Bronchial smooth muscle cell (primary cell): Measurements from ENCODE around the gene KIR3DL2. TPM values are rescaled to one million over a fixed set of nuclear protein-coding genes. Genes with fewer than 3 reads are reported as not detected.

Source experiments
- total RNA-seq: library from RNA; depleted of rRNA; stranded (reverse); fragments of >200 nt; gene quantifications from 2 replicates; pipeline ENCODE4 v1.2.1, GENCODE V29; 2014

Gene KIR3DL2
- total RNA-seq: not detected in 2 replicates

GRCh38 chr19:54850061-54850640 is at the start of gene KIR3DL2:
Gene KIR3DL2, plus strand, starts transcription at chr19:54850443. Its CDS starts 33 bp downstream, at chr19:54850476.

GRCh38 chr19:54803410-54803809 is 46.8 kb upstream of the KIR3DL2 start, which contains the start of gene KIR2DL4:
Gene KIR2DL4, plus strand, starts transcription at chr19:54803610. Its CDS starts 42 bp downstream, at chr19:54803652.

GRCh38 chr19:54816251-54816650 is 34.0 kb upstream of the KIR3DL2 start, which contains the start of gene KIR3DL1:
Gene KIR3DL1, plus strand, starts transcription at chr19:54816468.

GRCh38 chr19:54832496-54832895 is 17.7 kb upstream of the KIR3DL2 start, which contains the start of gene KIR2DS4:
Gene KIR2DS4, plus strand, starts transcription at chr19:54832676.

GRCh38 chr19:54873990-54874389 is 23.7 kb downstream of the KIR3DL2 start, which contains the start of gene FCAR:
Gene FCAR, plus strand, starts transcription at chr19:54874235. Its CDS starts 55 bp downstream, at chr19:54874290.

GRCh38 chr19:54905803-54906511 is 55.7 kb downstream of the KIR3DL2 start, which contains the start of gene NCR1:
Gene NCR1, plus strand, starts transcription at chr19:54906148. Its CDS starts 40 bp downstream, at chr19:54906188.

Other genes starting within 250 kb of the KIR3DL2 start
- gene LILRB1, start 220.0 kb upstream of the KIR3DL2 start, total RNA-seq: not detected in 2 replicates
- gene LILRB4, start 187.5 kb upstream of the KIR3DL2 start, total RNA-seq: not detected in 2 replicates
- gene KIR3DL3, start 126.0 kb upstream of the KIR3DL2 start, total RNA-seq: not detected in 2 replicates
- not detected in 2 replicates for gene KIR2DL3, start 111.9 kb upstream of the KIR3DL2 start, total RNA-seq
- gene KIR2DL1, start 80.7 kb upstream of the KIR3DL2 start, total RNA-seq: not detected in 2 replicates
- gene KIR2DL4, start 46.8 kb upstream of the KIR3DL2 start, total RNA-seq: not detected in 2 replicates
- gene KIR3DL1, start 34.0 kb upstream of the KIR3DL2 start, total RNA-seq: not detected in 2 replicates
- gene KIR2DS4, start 17.8 kb upstream of the KIR3DL2 start, total RNA-seq: not detected in 2 replicates
- gene FCAR, start 23.8 kb downstream of the KIR3DL2 start, total RNA-seq: not detected in 2 replicates
- gene NCR1, start 55.7 kb downstream of the KIR3DL2 start, total RNA-seq: not detected in 2 replicates
- gene NLRP7, start 97.1 kb downstream of the KIR3DL2 start, total RNA-seq: not detected in 2 replicates
- not detected in 2 replicates for gene NLRP2, start 115.9 kb downstream of the KIR3DL2 start, total RNA-seq
- gene GP6, start 187.8 kb downstream of the KIR3DL2 start, total RNA-seq: 0.09 TPM in 1 of 2 replicates, not detected in the other
- 4.3 and 8.2 TPM in 2 replicates for gene RDH13, start 212.7 kb downstream of the KIR3DL2 start, total RNA-seq
- 0.47 and 0.52 TPM in 2 replicates for gene EPS8L1, start 225.4 kb downstream of the KIR3DL2 start, total RNA-seq